ENCODE measurements around the gene SCN2A.
A peak's percentile ranks its signal among the peaks of the same experiment; 100 is the strongest.
"Not testable (repeated sequence)": the region's sequence is repeated elsewhere in the genome, so short reads cannot be mapped to it uniquely, and the experiment has no call there.

The SCN2A gene

DNA sequence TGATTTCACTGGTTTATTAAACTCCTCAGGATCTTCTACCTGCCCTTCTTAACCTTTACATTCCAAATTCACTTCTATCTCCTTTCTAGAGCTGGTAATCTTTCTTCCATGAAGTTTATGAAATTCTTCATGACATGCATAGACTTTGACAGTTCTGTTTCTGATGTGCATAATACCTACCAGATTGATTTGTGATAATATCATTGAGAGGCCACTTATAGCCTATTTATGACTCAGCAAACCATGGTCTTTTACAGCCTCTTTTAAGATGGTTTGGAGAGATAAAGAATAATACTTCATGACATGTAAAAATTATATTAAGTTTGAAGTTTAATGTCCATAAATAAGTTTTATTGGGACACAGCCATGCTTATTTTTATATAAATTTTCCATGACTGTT lies 14.0 kb downstream of the SCN2A start:
- no peak for DNase-seq (ENCODE audit: low spot score)

GRCh38 chr2:165256618-165257017 lies 17.4 kb downstream of the SCN2A start:
- no peak for DNase-seq (ENCODE audit: low spot score)

DNA sequence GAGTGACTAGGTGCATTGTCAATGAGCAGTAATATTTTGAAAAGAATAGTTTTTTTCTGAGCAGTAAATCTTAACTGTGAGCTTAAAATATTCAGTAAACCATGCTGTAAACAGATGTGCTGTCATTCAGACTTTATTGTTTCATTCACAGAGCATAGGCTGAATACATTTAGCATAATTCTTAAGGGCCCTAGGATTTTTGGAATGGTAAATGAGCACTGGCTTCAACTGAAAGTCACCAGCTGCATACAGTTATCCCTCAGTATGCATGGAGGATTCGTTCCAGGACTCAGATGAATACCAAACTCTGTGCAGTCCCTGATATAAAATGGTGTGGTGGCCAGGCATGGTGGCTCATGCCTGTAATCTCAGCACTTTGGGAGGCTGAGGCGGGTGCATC lies 21.1 kb downstream of the SCN2A start:
- DNase-seq (ENCODE audit: low spot score): not testable (repeated sequence)

- DNase-seq (ENCODE audit: low spot score): no peak
Measured at GRCh38 chr2:165268754-165269153, 29.5 kb downstream of the SCN2A start.

DNA sequence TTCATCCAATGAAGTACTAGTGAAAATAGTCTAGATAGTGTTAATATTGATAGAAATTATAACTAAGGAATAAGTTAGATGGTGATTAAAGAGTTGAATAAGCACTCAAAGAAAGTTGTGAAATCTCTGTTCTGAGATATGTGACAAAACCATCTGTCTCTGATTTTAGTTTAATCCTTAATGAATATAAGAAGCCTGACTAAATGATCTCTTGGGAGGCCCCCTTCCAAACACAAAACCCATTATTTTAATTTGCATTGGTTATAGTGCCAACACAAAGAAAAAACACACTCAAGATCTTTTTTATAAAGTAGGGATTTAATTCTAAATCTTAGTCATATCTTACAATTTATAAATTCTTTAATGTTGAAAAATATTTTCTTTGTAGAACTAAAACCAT lies 34.0 kb downstream of the SCN2A start:
- DNase-seq (ENCODE audit: low spot score): no peak

DNA sequence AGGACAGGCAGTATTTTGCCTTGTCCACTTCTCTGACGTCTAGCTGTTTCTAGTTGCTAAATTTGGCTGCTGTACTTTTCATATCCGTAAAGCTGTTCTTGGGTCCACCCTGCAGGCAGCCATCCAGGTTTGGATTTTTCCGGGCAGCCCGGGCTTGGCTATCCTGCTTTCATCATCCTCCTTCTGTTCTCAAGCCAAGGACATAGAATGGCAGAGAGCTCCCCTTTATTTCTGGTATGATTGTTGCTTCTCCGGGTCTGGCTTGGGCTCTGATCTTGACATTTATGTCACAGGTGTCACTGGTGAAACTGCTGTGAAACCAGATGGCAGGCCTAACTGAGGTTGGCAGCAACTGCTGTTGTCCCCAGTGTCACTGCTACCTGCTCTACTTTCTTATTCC lies 35.5 kb downstream of the SCN2A start:
- DNase-seq (ENCODE audit: low spot score): no peak

GRCh38 chr2:165275932-165276331 lies 36.7 kb downstream of the SCN2A start:
- DNase-seq (ENCODE audit: low spot score): no peak

DNA sequence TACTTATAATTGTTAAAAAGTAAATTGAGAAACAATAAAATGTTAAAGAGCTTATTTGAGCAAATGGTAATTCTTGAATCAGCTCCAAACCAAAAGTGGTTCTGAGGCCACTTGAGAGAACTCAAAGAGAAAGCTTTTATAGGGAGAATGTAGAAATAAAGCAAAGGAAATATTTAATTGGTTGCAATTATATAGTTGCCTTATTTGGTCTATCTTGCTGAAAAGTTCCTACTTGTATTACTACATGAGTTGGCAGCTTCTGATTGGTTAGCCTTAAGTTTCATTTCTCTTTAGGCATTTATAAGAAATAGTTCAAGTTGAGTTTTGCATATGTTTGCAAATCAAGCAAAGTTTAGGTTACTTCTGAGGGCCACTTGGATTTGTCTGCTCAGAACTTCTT lies 38.1 kb downstream of the SCN2A start:
- DNase-seq (ENCODE audit: low spot score): no peak

DNA sequence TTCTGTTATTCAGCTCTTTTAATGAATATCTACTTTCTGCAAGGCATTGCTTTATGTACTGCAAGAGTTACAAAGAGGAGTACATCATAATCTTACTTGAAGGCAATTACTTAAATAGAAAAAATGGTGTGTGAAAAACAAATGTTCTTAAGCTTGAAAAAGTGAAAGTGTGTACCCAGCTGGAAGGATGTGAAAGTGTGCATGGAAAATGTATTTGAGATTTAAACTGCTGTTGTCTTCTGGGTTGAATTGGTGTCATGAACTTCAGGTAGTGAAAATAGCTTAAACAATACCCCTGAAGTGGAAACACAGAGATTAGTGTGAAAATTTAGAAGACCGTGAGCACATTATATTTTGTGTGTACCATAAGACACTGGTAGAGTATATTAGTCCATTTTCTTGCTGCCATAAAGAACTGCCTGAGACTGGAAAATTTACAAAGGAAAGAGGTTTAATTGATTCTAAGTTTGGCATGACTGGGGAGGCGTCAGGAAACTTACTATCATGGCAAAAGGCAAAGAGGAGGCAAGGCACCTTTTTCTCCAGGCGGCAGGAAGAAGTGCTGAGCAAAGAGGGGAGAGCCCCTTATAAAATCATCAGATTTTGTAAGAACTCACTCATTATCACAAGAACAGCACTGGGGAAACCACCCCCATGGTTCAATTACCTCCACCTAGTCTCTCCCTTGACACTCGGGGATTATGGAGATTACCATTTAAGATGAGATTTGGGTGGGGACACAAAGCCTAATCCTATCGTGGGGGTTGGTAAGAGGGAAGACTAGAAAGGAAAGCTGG lies 38.8 kb downstream of the SCN2A start:
- DNase-seq (ENCODE audit: low spot score): no peak

DNA sequence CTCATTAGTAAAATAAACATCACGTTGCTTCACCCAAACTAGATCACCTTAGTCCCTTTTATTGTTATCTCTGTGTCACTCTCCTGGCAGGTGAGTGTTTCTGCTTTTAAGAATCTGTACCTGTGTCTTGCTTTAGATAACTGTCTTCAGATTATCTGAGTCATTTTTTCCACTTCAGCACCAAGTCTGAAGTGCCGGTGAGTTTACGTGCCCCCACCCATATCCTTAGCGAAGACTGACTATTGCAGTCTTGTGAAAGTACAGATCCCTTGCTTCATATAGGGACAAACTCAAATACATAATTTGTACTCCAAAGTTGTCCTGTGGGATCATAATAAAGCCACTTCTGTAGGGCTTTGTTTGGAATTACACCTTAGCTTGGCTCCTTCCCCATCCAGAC lies 41.1 kb downstream of the SCN2A start:
- DNase-seq (ENCODE audit: low spot score): no peak

DNA sequence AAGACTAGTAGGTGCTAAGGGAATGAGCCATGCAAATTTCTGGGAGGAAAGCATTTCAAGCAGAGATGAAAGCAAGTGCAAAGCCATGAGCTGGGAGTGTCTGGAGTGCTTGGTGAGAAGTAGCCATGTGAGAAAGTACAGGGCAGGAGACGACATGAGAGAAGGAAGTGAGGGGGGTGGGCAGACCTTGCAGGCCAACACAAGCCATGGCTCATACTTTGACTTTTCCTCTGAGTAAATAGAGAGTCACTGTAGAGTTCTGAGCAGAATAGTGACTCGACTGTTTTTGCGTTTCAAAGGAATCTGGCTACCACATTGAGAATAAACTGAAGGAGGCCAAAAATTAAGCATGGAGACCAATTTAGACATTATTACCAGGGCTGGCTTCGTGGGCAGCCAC lies 42.2 kb downstream of the SCN2A start:
- no peak for DNase-seq (ENCODE audit: low spot score)

GRCh38 chr2:165283342-165283741 lies 44.1 kb downstream of the SCN2A start:
- no peak for DNase-seq (ENCODE audit: low spot score)

GRCh38 chr2:165287094-165287778 lies 48.0 kb downstream of the SCN2A start:
- DNase-seq (ENCODE audit: low spot score): no peak

DNA sequence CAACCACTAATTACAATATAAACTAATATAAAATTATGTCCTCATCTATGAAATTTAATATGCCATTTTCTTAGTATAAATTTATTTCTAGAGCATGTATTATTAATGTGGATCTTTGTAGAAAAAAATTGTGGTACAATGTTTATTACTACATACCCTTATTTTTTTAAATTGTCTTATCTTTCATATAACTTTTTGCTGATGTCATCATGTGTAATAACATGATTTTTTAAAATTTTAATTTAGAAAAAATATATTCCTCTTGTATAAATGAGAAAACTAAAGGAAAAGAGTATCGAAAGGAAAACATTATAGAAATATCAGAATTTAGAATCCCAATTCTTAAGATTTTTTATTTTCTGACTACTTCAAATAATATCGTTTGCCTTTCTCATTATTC lies 49.9 kb downstream of the SCN2A start:
- no peak for DNase-seq (ENCODE audit: low spot score)

DNA sequence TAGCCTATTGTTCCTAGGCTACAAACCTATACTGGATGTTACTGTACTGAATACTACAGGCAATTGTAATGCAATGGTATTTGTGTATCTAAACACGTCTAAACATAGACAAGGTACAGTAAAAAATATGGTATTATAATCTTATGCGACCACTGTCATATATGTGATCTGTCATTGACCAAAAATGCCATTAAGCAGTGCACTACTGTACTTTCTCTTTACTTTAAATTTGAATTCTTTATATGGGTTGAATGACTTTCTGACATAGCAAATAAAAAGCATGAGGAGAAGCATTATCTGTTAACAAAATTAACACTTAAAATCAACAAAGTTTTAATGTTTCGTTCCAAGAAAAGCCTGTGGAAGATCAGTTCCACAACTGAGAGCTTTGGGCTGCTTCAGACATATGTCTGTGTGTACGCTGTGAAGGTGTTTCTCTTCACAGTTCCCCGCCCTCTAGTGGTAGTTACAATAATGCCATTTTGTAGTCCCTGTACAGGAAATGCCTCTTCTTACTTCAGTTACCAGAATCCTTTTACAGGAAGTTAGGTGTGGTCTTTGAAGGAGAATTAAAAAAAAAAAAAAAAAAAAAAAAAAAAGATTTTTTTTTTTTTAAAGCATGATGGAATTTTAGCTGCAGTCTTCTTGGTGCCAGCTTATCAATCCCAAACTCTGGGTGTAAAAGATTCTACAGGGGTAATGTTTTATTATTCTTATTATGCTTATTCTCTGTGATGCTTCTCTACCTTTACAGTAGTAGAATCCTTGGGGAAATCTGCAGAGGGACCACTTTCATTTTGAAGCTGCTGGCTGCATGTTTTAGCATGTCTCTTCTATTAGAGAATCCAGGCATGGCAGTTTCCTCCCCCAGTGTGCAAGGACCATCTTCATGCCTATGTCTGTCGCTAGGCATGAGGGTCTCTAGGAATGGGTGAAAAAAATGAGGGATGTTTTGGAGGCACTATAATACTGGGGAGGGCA lies 54.5 kb downstream of the SCN2A start:
- peak; percentile 28 for DNase-seq (ENCODE audit: low spot score)

DNA sequence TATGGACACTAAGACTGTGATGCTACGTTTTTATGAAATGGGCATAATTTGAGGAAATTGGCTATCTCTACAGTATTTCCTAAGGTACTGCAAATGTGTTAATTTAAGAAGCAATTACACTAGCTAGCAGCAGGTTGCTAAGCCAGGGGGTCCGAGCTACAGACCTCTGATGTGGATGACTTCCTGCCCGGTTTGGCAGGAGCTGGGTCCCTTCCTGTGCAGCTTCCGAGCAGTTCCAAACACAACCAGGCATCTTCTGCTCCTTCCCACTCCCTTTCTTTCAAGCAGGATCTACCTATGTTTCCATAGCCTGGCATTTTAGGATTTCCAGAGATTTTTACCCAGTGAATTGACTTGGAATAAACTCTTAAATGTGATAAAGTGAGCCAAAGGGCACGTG lies 55.7 kb downstream of the SCN2A start:
- no peak for DNase-seq (ENCODE audit: low spot score)

DNA sequence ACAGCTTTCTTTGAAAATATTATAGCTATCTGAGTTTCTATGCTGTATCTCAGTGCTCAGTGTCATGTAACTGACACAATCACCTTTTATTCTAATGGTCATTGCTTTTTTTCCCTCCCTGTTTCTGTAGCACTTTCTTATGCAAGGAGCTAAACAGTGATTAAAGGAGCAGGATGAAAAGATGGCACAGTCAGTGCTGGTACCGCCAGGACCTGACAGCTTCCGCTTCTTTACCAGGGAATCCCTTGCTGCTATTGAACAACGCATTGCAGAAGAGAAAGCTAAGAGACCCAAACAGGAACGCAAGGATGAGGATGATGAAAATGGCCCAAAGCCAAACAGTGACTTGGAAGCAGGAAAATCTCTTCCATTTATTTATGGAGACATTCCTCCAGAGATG lies 56.4 kb downstream of the SCN2A start:
- no peak for DNase-seq (ENCODE audit: low spot score)

DNA sequence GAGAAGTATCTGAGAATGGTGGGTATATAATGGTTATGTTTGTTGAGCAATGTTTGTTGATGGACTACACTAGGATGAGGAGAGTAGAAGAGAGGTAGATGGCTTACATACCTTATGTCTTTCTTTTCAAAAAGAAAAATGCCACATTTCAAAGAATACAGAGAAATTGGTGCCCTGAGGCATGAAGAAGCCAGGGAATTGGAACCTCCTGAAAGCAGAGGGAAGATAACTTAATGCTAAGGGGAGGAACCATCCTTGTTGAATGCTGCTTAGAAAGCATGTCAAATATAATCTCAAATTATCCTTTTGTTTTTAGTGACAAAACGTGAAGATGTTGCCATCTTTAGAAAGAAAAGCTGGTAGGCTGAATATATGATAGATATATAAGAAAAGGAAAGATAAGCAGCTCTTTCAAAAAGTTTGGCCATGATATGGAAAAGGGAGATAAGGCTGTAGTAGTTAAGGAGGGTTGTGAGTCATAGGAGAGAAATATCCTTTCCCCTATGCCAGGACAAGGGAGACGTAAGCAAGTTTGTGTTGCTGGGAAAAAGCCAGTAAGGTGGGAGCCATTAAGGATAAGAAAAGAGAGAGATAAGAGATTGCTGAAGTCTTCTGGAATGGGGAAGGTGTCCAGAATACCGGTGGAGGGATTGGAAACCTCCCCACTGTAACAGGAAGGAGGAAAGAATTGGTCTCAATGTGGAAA lies 66.3 kb downstream of the SCN2A start:
- no peak for DNase-seq (ENCODE audit: low spot score)

DNA sequence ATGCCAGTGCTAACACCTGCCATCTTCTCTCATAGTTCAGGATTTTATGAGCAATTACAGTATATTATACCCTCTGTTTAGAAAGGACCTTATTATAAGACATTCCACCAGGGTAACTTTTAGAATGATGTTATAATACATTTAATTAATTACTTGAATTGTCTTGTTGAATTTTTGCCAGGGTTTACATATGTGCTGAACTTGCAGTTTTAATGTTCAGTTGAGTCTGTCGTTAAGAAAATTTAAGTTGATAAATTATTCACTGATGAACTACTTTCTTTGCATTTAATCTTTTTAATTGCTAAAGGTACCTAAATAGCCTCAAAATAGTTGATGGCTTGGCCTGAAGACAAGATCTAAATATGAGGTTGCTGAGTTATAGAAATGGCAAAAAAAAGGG lies 68.1 kb downstream of the SCN2A start:
- DNase-seq (ENCODE audit: low spot score): no peak

- no peak for DNase-seq (ENCODE audit: low spot score)
Measured at GRCh38 chr2:165311949-165312348, 72.7 kb downstream of the SCN2A start.

DNA sequence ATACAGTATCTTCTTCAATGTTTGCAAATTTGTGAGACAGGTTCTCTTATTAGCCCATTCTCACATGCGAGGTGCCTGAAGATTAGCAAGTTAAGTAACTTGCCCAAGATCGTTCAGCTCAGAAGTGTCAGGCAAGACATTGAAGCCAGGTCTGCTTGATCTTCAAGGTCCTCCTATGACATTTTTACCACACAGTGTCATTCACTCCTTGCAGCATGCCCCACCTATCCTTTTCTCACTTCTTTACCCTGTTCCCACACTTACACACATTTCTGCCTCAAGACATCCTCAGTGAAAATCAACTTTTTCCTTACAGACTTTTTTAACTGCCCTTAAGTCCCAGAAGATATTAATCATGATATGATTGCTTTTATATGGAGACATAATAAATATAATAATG lies 73.8 kb downstream of the SCN2A start:
- DNase-seq (ENCODE audit: low spot score): no peak

- DNase-seq (ENCODE audit: low spot score): no peak
Measured at GRCh38 chr2:165313509-165313908, 74.3 kb downstream of the SCN2A start.
